HL-60 (cell line): Measurements from ENCODE around the gene TMBIM6.

Source experiments
- DNase-seq, 2 experiments: peaks; one replicate each; pipeline ENCODE4 v3.0.0-alpha.2; 2010 to 2020; ENCODE audit warnings: low read depth in 1 of 2, low spot score in 1 of 2
- H3K27ac ChIP-seq: fragments of 250-450 bp; sonication (Bioruptor Pico); replicated peaks from 2 replicates; pipeline ENCODE4 v1.5.1; 2020; ENCODE audit warnings: mild to moderate bottlenecking, moderate library complexity
- H3K27me3 ChIP-seq: fragments of 250-450 bp; sonication (Bioruptor Pico); 2 replicates; pipeline ENCODE4 v1.5.1; 2021; ENCODE audit warnings: mild to moderate bottlenecking, moderate library complexity; ENCODE audit not compliant: insufficient read depth, poor library complexity, severe bottlenecking
- H3K4me3 ChIP-seq: replicated peaks from 2 replicates; pipeline ENCODE4 v1.5.1; 2011; ENCODE audit warnings: mild to moderate bottlenecking, control low read depth, low read length; ENCODE audit not compliant: insufficient read depth
- CTCF ChIP-seq: IDR thresholded peaks from one replicate; pipeline ENCODE4 v1.5.1; 2011; ENCODE audit warnings: low read length, control low read depth, inconsistent platforms; ENCODE audit not compliant: insufficient read depth
- GABPA ChIP-seq: IDR thresholded peaks from 2 replicates; pipeline ENCODE4 v1.6.1; 2012; ENCODE audit warnings: low read depth
- POLR2AphosphoS5 ChIP-seq: IDR thresholded peaks from 2 replicates; pipeline ENCODE4 v1.6.1; 2012; ENCODE audit warnings: low read depth
- REST ChIP-seq: IDR thresholded peaks from 2 replicates; pipeline ENCODE4 v1.6.1; 2012; ENCODE audit warnings: low read depth; ENCODE audit not compliant: insufficient replicate concordance
- SPI1 ChIP-seq: IDR thresholded peaks from 2 replicates; pipeline ENCODE4 v1.6.1; 2012; ENCODE audit warnings: low read depth, mild to moderate bottlenecking, borderline replicate concordance

TMBIM6 gene

GRCh38 chr12:49696723-49697122 is 44.6 kb upstream of the TMBIM6 start:
- no peak for DNase-seq
- no peak overlapping the region for H3K4me3 ChIP-seq
- TF ChIP-seq SPI1 (no peak), GABPA (no peak), CTCF (no peak), REST (no peak), POLR2AphosphoS5 (no peak)
- H3K27me3 ChIP-seq: no peaks in the 10 kb centered on the region
- no peak overlapping the region for H3K27ac ChIP-seq

DNA sequence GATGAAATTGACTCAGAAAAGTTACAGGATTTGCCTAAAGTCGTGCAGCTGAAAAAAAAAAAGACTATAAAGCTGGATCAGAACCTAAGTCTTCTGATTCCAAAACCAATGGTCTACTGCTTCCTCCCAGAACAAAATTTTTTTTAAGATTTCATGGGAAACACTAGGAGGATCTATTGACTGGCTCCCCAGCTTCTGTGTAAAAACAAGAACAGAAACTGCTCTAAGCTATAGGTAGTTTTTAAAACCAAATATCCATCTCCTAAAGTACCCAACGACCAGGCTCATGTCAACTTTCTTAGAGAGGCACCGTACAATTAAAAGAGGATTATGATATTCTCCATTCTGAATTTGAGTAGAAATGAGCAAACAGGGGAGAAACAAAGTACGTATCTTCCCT is 43.5 kb upstream of the TMBIM6 start:
- DNase-seq: no peak
- no peak for TF ChIP-seq REST
- no peaks in the 10 kb centered on the region for H3K27me3 ChIP-seq
- H3K27ac ChIP-seq: no peak overlapping the region
- H3K4me3 ChIP-seq: no peak overlapping the region

GRCh38 chr12:49698619-49699545 is 42.5 kb upstream of the TMBIM6 start:
- H3K27me3 ChIP-seq: no peaks in the 10 kb centered on the region
- no peak overlapping the region; the same call in 1 of the 2 replicates for H3K4me3 ChIP-seq
- TF ChIP-seq CTCF (no peak), POLR2AphosphoS5 (peak; percentile 99), GABPA (0 out of 2 replicates have a peak, but pooled peaks have one; percentile 46), SPI1 (peak; percentile 95), REST (no peak)
- DNase-seq: peak in 1 of 2 experiments; percentile 85
- H3K27ac ChIP-seq: peak overlapping the region; percentile 60
